NCI-H345 treated with DMSO at 0.1 percent for 48 hours (cell line): ENCODE measurements around the gene SLC4A1.

Experiments used
- DNase-seq: peaks from one replicate; lab custom pipeline; 2025; ENCODE audit not compliant: unreplicated experiment; lab: John Stamatoyannopoulos, UW

The SLC4A1 gene

DNA sequence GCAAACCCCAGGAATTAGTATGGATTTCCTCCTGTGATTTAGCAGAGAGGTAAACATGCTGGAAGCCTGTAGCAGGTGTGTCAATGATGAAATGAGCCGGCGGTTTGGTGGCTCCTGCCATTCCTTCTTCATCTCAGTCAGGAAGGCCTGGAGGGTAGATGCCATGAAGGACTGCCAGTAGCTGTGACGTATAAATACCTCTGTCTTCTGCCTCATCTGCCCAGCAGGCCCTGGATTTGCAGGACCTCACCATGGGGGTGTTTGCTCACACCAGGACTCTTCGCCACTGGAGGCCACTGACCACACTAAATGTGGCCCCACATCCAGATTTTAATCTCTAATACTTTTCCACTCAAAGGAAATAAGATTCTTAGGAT lies 16.1 kb upstream of the SLC4A1 start:
- no peak for DNase-seq

DNA sequence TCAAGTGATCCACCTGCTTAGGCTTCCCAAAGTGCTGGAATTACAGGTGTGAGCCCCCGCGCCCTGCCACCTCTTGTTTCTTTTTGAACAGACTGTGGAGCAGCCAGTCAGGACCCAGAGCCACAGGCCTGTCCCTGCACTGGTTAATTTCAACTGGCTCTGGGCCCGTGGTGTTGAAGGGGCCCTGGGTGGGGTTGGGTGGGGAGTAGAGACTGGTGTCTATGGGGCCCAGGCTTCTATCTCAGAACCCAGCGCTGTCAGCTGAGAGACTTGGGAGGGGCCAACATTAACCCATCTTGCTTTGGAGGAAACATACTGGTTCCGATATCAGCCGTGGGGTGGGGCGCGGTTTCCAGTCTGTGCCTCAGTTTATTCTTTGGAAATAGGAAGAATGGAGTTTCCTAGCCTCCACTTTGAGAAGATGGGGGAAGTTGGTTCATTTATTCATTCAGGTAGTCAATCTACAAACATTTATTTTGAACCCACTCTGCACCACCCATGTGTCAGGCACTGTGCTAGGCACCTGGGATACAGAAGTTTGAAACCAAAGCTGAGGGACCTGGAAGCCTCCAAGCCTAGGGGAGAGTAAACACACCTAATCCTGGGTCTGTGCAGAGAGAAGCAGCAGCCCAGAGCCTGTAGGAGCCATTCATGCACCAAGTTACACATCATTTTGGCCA lies 15.5 kb upstream of the SLC4A1 start:
- no peak for DNase-seq

DNA sequence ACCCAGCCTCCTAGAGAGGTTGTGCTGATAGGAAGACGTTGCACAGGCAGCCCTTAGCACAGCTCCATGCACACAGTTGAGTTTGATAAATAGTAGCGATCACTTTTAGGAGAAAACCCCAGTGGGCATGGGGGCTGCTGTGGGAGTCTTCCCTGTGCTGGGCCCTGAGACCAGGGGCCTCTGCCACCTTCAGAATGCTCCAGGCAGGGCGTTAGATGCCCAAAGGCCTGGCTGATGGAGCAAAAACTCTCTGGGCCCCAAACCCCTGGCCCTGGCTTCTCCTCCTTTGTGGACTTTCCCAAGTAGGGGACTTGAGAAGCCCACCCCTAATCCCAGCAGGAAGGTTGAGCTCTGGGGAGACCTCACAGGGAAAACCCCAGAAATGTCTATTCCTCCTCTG lies 14.3 kb upstream of the SLC4A1 start:
- DNase-seq, result no peak

GRCh38 chr17:44281570-44281969 lies 13.6 kb upstream of the SLC4A1 start:
- DNase-seq, result no peak

DNA sequence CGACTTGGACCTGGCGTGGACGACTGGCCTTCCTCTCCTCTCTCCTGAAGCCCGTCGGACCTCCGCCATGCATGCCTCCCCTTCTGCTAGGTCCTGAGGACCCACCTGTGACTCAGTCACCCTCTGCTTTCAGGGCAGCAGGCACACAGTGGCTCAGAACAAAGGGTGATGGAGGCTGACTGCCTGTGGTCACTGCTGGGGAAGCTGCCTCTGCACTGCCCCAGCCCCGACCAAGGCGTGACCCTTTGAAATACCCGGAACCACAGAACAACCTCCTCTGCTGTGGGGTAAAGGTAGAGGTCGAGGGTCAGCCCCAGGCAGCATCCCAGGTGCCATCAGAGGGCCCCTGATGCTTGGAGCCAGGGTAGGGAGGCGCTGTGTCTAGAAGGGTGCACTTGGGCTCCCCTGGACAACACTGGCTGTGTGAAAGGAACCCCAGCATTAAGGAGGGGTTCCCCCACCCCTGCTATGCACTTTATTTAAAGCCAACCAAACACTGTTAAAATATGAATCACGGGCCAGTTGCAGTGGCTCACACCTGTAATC lies 12.5 kb upstream of the SLC4A1 start:
- no peak for DNase-seq

- DNase-seq, result no peak
Measured at GRCh38 chr17:44279666-44280391, 11.9 kb upstream of the SLC4A1 start.

GRCh38 chr17:44279346-44279665 lies 11.4 kb upstream of the SLC4A1 start:
- no peak for DNase-seq

- DNase-seq, result no peak
Measured at GRCh38 chr17:44277976-44278375, 10.0 kb upstream of the SLC4A1 start.

- DNase-seq, result no peak
Measured at GRCh38 chr17:44273607-44274006, 5.7 kb upstream of the SLC4A1 start.

DNA sequence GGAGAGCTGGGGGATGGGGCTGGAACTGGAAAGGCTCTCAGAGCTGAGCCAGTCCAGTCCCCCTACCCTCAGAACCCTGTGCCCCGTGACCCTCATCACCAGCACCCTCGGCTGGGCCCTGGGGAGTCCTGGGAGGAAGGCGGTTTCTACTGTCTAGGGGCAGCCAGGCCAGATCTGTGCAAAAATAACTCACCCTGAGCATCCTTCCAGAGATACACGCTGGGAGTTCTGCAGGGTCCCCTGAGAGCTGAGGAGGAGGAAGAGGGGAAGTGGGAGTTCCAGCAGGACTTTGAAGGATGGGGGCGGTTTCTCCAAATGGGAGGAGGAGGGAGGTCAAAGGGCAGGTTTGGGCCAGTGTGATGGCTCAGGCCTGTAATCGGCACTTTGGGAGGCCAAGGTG lies 5.0 kb upstream of the SLC4A1 start:
- DNase-seq, result no peak

DNA sequence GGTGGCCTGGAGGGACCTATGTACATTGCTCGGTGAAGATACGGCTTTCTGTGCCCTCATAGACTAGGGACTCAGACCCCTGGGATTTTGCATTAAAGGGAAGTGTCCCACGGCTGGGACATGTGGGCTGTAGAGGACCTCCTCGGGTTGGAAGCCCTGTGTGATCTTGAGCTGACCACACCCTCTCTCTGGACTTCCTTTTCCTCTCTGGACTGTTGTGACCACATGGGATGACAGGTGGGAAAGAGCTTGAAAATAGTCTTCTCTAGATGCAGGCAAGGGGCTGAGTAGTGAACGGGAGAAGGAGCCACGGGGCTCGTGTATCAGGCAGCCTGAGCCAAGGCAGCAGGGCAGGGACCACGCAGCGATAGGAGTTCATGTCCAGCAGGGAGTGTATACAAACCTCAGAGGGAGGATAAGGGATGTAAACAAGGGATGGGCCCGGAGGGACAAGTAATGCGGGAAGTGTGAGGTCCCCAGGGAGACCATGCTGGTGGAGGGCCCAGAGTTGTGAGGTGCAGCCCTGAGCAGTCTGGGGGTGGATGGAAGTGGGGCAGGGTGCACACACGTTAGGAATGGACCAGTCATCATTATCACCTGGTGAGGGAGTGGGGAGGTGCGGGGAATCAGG lies 4.5 kb upstream of the SLC4A1 start:
- DNase-seq, result no peak

GRCh38 chr17:44269535-44270240 lies 1.8 kb upstream of the SLC4A1 start:
- no peak for DNase-seq

- DNase-seq, result no peak
Measured at GRCh38 chr17:44268709-44269534, 987 bp upstream of the SLC4A1 start.

GRCh38 chr17:44267165-44267455 lies 825 bp downstream of the SLC4A1 start:
- DNase-seq, result no peak

- no peak for DNase-seq
Measured at GRCh38 chr17:44266402-44267164, 1.4 kb downstream of the SLC4A1 start.

GRCh38 chr17:44263345-44263902 lies 4.5 kb downstream of the SLC4A1 start:
- DNase-seq, result no peak

DNA sequence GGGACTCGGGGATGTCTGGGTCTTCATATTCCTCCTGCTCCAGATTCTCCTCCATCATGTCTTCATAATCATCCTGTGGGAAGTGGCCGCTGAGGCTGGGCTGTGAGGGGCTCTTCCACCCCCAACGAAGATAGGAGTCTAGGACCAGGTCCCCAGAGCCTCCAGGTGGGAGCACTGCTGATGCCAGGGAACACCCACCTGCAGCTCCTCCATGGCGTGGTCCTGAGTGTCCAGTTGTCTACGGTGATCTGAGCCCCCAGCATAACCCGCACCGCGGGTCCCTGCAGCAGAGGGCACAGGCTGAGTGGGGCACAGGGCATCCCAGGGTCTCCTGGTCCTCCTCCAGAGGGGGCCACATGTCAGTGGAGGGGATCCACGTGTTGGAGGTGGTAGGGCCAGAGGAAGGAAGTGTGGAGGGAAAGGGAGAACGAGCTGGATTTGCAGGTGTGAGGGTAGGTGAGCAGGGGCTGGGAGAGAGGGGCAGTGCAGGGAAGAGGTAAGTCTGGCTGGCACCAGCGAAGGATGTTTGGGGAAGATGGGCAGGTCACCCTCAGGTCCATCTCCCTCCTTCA lies 5.2 kb downstream of the SLC4A1 start:
- DNase-seq, result no peak

GRCh38 chr17:44260296-44260695 lies 7.6 kb downstream of the SLC4A1 start:
- no peak for DNase-seq

- no peak for DNase-seq
Measured at GRCh38 chr17:44258811-44259351, 9.1 kb downstream of the SLC4A1 start.
